Gastroesophageal sphincter (tissue), 3 donors: ENCODE results near the gene TBC1D8B.

Source experiments
- CTCF ChIP-seq, 4 experiments: fragments of 200-600 bp in 2 of 4; fragments of 450-650 bp in 2 of 4; sonication (generic) in 1 of 4; IDR thresholded peaks; one replicate each; pipeline ENCODE4 v1.5.1; 2017 to 2019; ENCODE audit warnings: antibody characterized with exemption in 4 of 4, mild to moderate bottlenecking in 2 of 4, moderate library complexity in 2 of 4
- EP300 ChIP-seq: sonication (generic); formaldehyde crosslinking; IDR thresholded peaks from one replicate; pipeline ENCODE4 v1.6.1; 2017; ENCODE audit warnings: antibody characterized with exemption, mild to moderate bottlenecking
- POLR2A ChIP-seq, 2 donors: fragments of 450-650 bp; IDR thresholded peaks; one replicate each; pipeline ENCODE4 v1.6.1; 2017; ENCODE audit warnings: antibody characterized with exemption in 2 of 2, mild to moderate bottlenecking in 2 of 2, moderate library complexity in 1 of 2
- POLR2AphosphoS5 ChIP-seq: sonication (generic); formaldehyde crosslinking; IDR thresholded peaks from one replicate; pipeline ENCODE4 v1.6.1; 2017; ENCODE audit warnings: antibody characterized with exemption

- TF ChIP-seq CTCF (IDR thresholded peaks at IDR 0.05) (no peak), EP300 (no peak), POLR2A (IDR thresholded peaks at IDR 0.05) (no peak), POLR2AphosphoS5 (no peak)
Measured at GRCh38 chrX:106897259-106897658, 94.8 kb downstream of the TBC1D8B start.
